ENCODE data around the gene SPAG5.

Gene SPAG5

GRCh38 chr17:28549236-28550132 lies 49.3 kb downstream of the SPAG5 start:
- Mint-ChIP-seq H3K9me3 (no peaks in the 10 kb centered on the region), H3K4me1 (peaks cover 59 to 70% of the 10 kb centered on the region in 2 donors), H3K27me3 (no peaks in the 10 kb centered on the region), H3K4me3 (peak overlapping the region; percentile 18 to 52), H3K36me3 (peaks cover 16 to 49% of the 10 kb centered on the region in 2 donors), H3K27ac (peak overlapping the region; percentile 92)
- DNase-seq (peak; percentile 75), ATAC-seq (replicated peaks) (peak; percentile 81)

- Mint-ChIP-seq H3K4me3 (peak overlapping the region; percentile 51 to 69), H3K36me3 (peaks cover 10 to 40% of the 10 kb centered on the region in 2 donors), H3K27ac (peak overlapping the region; percentile 92), H3K27me3 (no peaks in the 10 kb centered on the region), H3K9me3 (no peaks in the 10 kb centered on the region), H3K4me1 (peaks cover 59 to 65% of the 10 kb centered on the region in 2 donors)
- DNase-seq, result no peak
- no peak for ATAC-seq (replicated peaks)
Observed at GRCh38 chr17:28548417-28549130, 50.3 kb downstream of the SPAG5 start.

GRCh38 chr17:28547623-28548416 lies 51.0 kb downstream of the SPAG5 start:
- H3K36me3 Mint-ChIP-seq, result peaks cover 6 to 33% of the 10 kb centered on the region in 2 donors
- H3K27me3 Mint-ChIP-seq, result no peaks in the 10 kb centered on the region
- H3K27ac Mint-ChIP-seq, result peak overlapping the region; percentile 92
- no peaks in the 10 kb centered on the region for H3K9me3 Mint-ChIP-seq
- ATAC-seq (replicated peaks) (peak; percentile 49 to 55), DNase-seq (peak; percentile 59)
- H3K4me1 Mint-ChIP-seq, result peaks cover 55 to 57% of the 10 kb centered on the region in 2 donors
- H3K4me3 Mint-ChIP-seq, result peak overlapping the region; percentile 51 to 72

GRCh38 chr17:28547096-28547622 lies 51.7 kb downstream of the SPAG5 start:
- peak overlapping the region; percentile 92 for H3K27ac Mint-ChIP-seq
- no peaks in the 10 kb centered on the region for H3K9me3 Mint-ChIP-seq
- ATAC-seq (replicated peaks) (no peak), DNase-seq (no peak)
- H3K27me3 Mint-ChIP-seq, result no peaks in the 10 kb centered on the region
- peak overlapping the region; percentile 51 to 72 for H3K4me3 Mint-ChIP-seq
- H3K4me1 Mint-ChIP-seq, result peaks cover 52 to 54% of the 10 kb centered on the region in 2 donors
- peaks cover 6 to 30% of the 10 kb centered on the region in 2 donors for H3K36me3 Mint-ChIP-seq

GRCh38 chr17:28545787-28546415 lies 52.9 kb downstream of the SPAG5 start:
- Mint-ChIP-seq H3K4me3 (no peak overlapping the region), H3K27me3 (no peaks in the 10 kb centered on the region), H3K27ac (no peak overlapping the region), H3K36me3 (peaks cover 6 to 27% of the 10 kb centered on the region in 2 donors), H3K9me3 (no peaks in the 10 kb centered on the region), H3K4me1 (peaks cover 42% of the 10 kb centered on the region in 2 donors)
- DNase-seq, result no peak
- no peak for ATAC-seq (replicated peaks)

- no peak for ATAC-seq (replicated peaks)
Observed at GRCh38 chr17:28545141-28545503, 53.7 kb downstream of the SPAG5 start.

GRCh38 chr17:28544402-28545140 lies 54.3 kb downstream of the SPAG5 start:
- H3K27ac Mint-ChIP-seq, result no peak overlapping the region
- H3K4me3 Mint-ChIP-seq, result no peak overlapping the region
- DNase-seq (no peak), ATAC-seq (replicated peaks) (no peak)
- no peaks in the 10 kb centered on the region for H3K27me3 Mint-ChIP-seq
- no peaks in the 10 kb centered on the region for H3K9me3 Mint-ChIP-seq
- H3K4me1 Mint-ChIP-seq, result peaks cover 29 to 30% of the 10 kb centered on the region in 2 donors
- peaks cover 6 to 27% of the 10 kb centered on the region in 2 donors for H3K36me3 Mint-ChIP-seq

More at GRCh38 chr17:28545141-28545503, 53.7 kb downstream of the SPAG5 start:
- peaks cover 34% of the 10 kb centered on the region in 2 donors for H3K4me1 Mint-ChIP-seq
- no peak overlapping the region for H3K27ac Mint-ChIP-seq
- H3K27me3 Mint-ChIP-seq, result no peaks in the 10 kb centered on the region
- no peak overlapping the region for H3K4me3 Mint-ChIP-seq
- no peak for DNase-seq
- H3K9me3 Mint-ChIP-seq, result no peaks in the 10 kb centered on the region
- H3K36me3 Mint-ChIP-seq, result peaks cover 6 to 27% of the 10 kb centered on the region in 2 donors

GRCh38 chr17:28541439-28541838 lies 57.4 kb downstream of the SPAG5 start:
- no peak overlapping the region for H3K4me3 Mint-ChIP-seq
- H3K27ac Mint-ChIP-seq, result peak overlapping the region; percentile 62
- ATAC-seq (replicated peaks), result no peak
- H3K9me3 Mint-ChIP-seq, result no peaks in the 10 kb centered on the region
- peaks cover 6 to 8% of the 10 kb centered on the region in 2 donors for H3K4me1 Mint-ChIP-seq
- DNase-seq, result no peak
- H3K36me3 Mint-ChIP-seq, result peaks cover 4 to 8% of the 10 kb centered on the region in 2 donors
- no peaks in the 10 kb centered on the region for H3K27me3 Mint-ChIP-seq

GRCh38 chr17:28540231-28540630 lies 58.6 kb downstream of the SPAG5 start:
- Mint-ChIP-seq H3K36me3 (no peaks in the 10 kb centered on the region), H3K4me3 (no peak overlapping the region), H3K9me3 (no peaks in the 10 kb centered on the region), H3K27me3 (no peaks in the 10 kb centered on the region), H3K4me1 (peaks cover 0 to 6% of the 10 kb centered on the region in 2 donors), H3K27ac (no peak overlapping the region)
- ATAC-seq (replicated peaks), result no peak
- DNase-seq, result no peak

GRCh38 chr17:28538296-28538895 lies 60.4 kb downstream of the SPAG5 start:
- DNase-seq, result no peak
- H3K36me3 Mint-ChIP-seq, result no peaks in the 10 kb centered on the region
- ATAC-seq (replicated peaks), result no peak
- H3K4me1 Mint-ChIP-seq, result no peaks in the 10 kb centered on the region
- no peak overlapping the region for H3K4me3 Mint-ChIP-seq
- no peaks in the 10 kb centered on the region for H3K9me3 Mint-ChIP-seq
- no peak overlapping the region for H3K27ac Mint-ChIP-seq
- no peaks in the 10 kb centered on the region for H3K27me3 Mint-ChIP-seq

- Mint-ChIP-seq H3K4me3 (no peak overlapping the region), H3K27me3 (no peaks in the 10 kb centered on the region), H3K36me3 (no peaks in the 10 kb centered on the region), H3K9me3 (no peaks in the 10 kb centered on the region), H3K4me1 (no peaks in the 10 kb centered on the region), H3K27ac (peak overlapping the region; percentile 5)
- DNase-seq, result no peak
- ATAC-seq (replicated peaks), result no peak
Observed at GRCh38 chr17:28537219-28537610, 61.6 kb downstream of the SPAG5 start.

GRCh38 chr17:28536532-28537218 lies 62.1 kb downstream of the SPAG5 start:
- Mint-ChIP-seq H3K4me1 (no peaks in the 10 kb centered on the region), H3K27ac (no peak overlapping the region), H3K4me3 (no peak overlapping the region), H3K27me3 (peaks cover 0 to under 1% of the 10 kb centered on the region in 2 donors), H3K9me3 (no peaks in the 10 kb centered on the region), H3K36me3 (no peaks in the 10 kb centered on the region)
- no peak for ATAC-seq (replicated peaks)
- DNase-seq, result no peak

All from stimulated activated naive B cell treated with anti-CD40 and anti-IgM and Interleukin-4, amounts not matched to agents 10 μg/mL and 1 μg/mL and 100 μg/mL, for 72 hours (primary cell).